ENCODE data around the gene SLC37A2.
A peak's percentile ranks its signal among the peaks of the same experiment; 100 is the strongest.

SLC37A2 gene

GRCh38 chr11:125063429-125064043 lies 431 bp downstream of the SLC37A2 start:
- peak overlapping the region; percentile 65 for H3K4me3 ChIP-seq (ENCODE audit: low read depth, low read length)
- H3K27me3 ChIP-seq (ENCODE audit: insufficient read depth, low read length), result peaks cover 32% of the 10 kb centered on the region
- H2BK12ac ChIP-seq (ENCODE audit: low read length), result no peak overlapping the region
- no peak overlapping the region for H3K9ac ChIP-seq (ENCODE audit: low read length)
- peak overlapping the region; percentile 66 for H2AFZ ChIP-seq (ENCODE audit: insufficient read depth, low read length, poor library complexity)
- H3K23ac ChIP-seq (ENCODE audit: low read length), result no peak overlapping the region
- H2BK120ac ChIP-seq (ENCODE audit: insufficient read depth, low read length, poor library complexity), result no peak overlapping the region
- no peak overlapping the region for H3K27ac ChIP-seq (ENCODE audit: low read depth, low read length)
- H3K4ac ChIP-seq (ENCODE audit: low read depth, low read length), result no peak overlapping the region
- H3K18ac ChIP-seq (ENCODE audit: low read length), result no peak overlapping the region
- H2BK5ac ChIP-seq (ENCODE audit: low read depth, low read length, poor library complexity), result no peak overlapping the region
- no peak overlapping the region for H2AK5ac ChIP-seq (ENCODE audit: low read length)
- no peaks in the 10 kb centered on the region for H3K36me3 ChIP-seq (ENCODE audit: control insufficient read depth in 1 of 2, insufficient read depth in 2 of 2, low read length in 2 of 2)
- H3K4me1 ChIP-seq (ENCODE audit: control insufficient read depth in 1 of 2, insufficient read depth in 2 of 2, low read length in 2 of 2), result peaks cover 8 to 10% of the 10 kb centered on the region in 2 experiments
- WGBS (ENCODE audit: extremely low coverage, insufficient coverage, insufficient read length), result no CpG with 5 or more reads among the region's 38 CpGs
- H3K9me3 ChIP-seq (ENCODE audit: insufficient read depth, low read depth, low read length), result no peaks in the 10 kb centered on the region
- no peak overlapping the region for H4K12ac ChIP-seq (ENCODE audit: low read depth, low read length)
- H3K79me2 ChIP-seq (ENCODE audit: control insufficient read depth, insufficient read depth, low read length, poor library complexity), result no peaks in the 10 kb centered on the region
- no peak overlapping the region for H4K8ac ChIP-seq (ENCODE audit: low read depth, low read length)
- H3K4me2 ChIP-seq (ENCODE audit: low read length), result peak overlapping the region; percentile 70
- peaks cover 1% of the 10 kb centered on the region for H3K79me1 ChIP-seq (ENCODE audit: low read length)
- no peak overlapping the region for H4K91ac ChIP-seq (ENCODE audit: low read depth, low read length)
- DNase-seq, result no peak
- no peak overlapping the region for H3K14ac ChIP-seq (ENCODE audit: low read length)

- Histone ChIP-seq H3K9me3 (ENCODE audit: insufficient read depth, low read depth, low read length) (no peaks in the 10 kb centered on the region), H3K4me2 (ENCODE audit: low read length) (no peak overlapping the region), H3K36me3 (ENCODE audit: control insufficient read depth in 1 of 2, insufficient read depth in 2 of 2, low read length in 2 of 2) (no peaks in the 10 kb centered on the region), H2BK120ac (ENCODE audit: insufficient read depth, low read length, poor library complexity) (no peak overlapping the region), H3K79me1 (ENCODE audit: low read length) (peaks cover 1% of the 10 kb centered on the region), H4K8ac (ENCODE audit: low read depth, low read length) (no peak overlapping the region), H3K79me2 (ENCODE audit: control insufficient read depth, insufficient read depth, low read length, poor library complexity) (no peaks in the 10 kb centered on the region), H3K14ac (ENCODE audit: low read length) (no peak overlapping the region), H3K4me3 (ENCODE audit: low read depth, low read length) (no peak overlapping the region), H2BK12ac (ENCODE audit: low read length) (no peak overlapping the region), H3K18ac (ENCODE audit: low read length) (no peak overlapping the region), H2BK5ac (ENCODE audit: low read depth, low read length, poor library complexity) (no peak overlapping the region), H3K27me3 (ENCODE audit: insufficient read depth, low read length) (peaks cover 32% of the 10 kb centered on the region), H4K12ac (ENCODE audit: low read depth, low read length) (no peak overlapping the region), H3K23ac (ENCODE audit: low read length) (no peak overlapping the region), H2AK5ac (ENCODE audit: low read length) (no peak overlapping the region), H3K4me1 (ENCODE audit: control insufficient read depth in 1 of 2, insufficient read depth in 2 of 2, low read length in 2 of 2) (peaks cover 8 to 10% of the 10 kb centered on the region in 2 experiments), H3K4ac (ENCODE audit: low read depth, low read length) (no peak overlapping the region), H4K91ac (ENCODE audit: low read depth, low read length) (no peak overlapping the region), H3K9ac (ENCODE audit: low read length) (no peak overlapping the region), H3K27ac (ENCODE audit: low read depth, low read length) (no peak overlapping the region), H2AFZ (ENCODE audit: insufficient read depth, low read length, poor library complexity) (no peak overlapping the region)
- no peak for DNase-seq
- no CpG with 5 or more reads among the region's 7 CpGs for WGBS (ENCODE audit: extremely low coverage, insufficient coverage, insufficient read length)
These were observed 965 bp downstream of the SLC37A2 start for GRCh38 chr11:125064070-125064469.

DNA sequence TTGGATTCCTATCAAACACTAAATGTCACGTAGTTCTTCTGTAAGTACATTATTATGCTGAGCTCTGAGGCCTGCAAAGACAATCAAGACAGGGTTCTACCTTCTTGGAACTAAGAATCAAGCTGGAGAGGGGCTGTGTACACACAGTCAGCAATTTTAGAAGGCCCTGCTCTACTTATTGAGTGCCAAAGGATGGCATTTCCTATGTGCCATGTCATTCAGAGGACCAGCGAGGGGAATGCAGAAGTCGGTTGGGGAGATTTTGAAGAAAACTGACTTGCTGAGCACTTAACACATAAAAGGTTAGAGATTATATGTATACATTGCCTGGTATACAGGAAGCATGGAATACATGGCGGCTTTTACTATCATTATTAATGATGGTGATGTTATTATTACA lies 5.3 kb downstream of the SLC37A2 start:
- Histone ChIP-seq H3K14ac (ENCODE audit: low read length) (no peak overlapping the region), H3K4me2 (ENCODE audit: low read length) (no peak overlapping the region), H3K4me1 (ENCODE audit: control insufficient read depth in 1 of 2, insufficient read depth in 2 of 2, low read length in 2 of 2) (peaks cover 5 to 12% of the 10 kb centered on the region in 2 experiments), H4K8ac (ENCODE audit: low read depth, low read length) (no peak overlapping the region), H2BK120ac (ENCODE audit: insufficient read depth, low read length, poor library complexity) (no peak overlapping the region), H3K79me1 (ENCODE audit: low read length) (no peaks in the 10 kb centered on the region), H2AFZ (ENCODE audit: insufficient read depth, low read length, poor library complexity) (no peak overlapping the region), H3K9ac (ENCODE audit: low read length) (no peak overlapping the region), H3K9me3 (ENCODE audit: insufficient read depth, low read depth, low read length) (no peaks in the 10 kb centered on the region), H3K23ac (ENCODE audit: low read length) (no peak overlapping the region), H3K18ac (ENCODE audit: low read length) (no peak overlapping the region), H3K4me3 (ENCODE audit: low read depth, low read length) (no peak overlapping the region), H2BK5ac (ENCODE audit: low read depth, low read length, poor library complexity) (no peak overlapping the region), H4K12ac (ENCODE audit: low read depth, low read length) (no peak overlapping the region), H4K91ac (ENCODE audit: low read depth, low read length) (no peak overlapping the region), H3K79me2 (ENCODE audit: control insufficient read depth, insufficient read depth, low read length, poor library complexity) (no peaks in the 10 kb centered on the region), H3K27ac (ENCODE audit: low read depth, low read length) (no peak overlapping the region), H2AK5ac (ENCODE audit: low read length) (no peak overlapping the region), H2BK12ac (ENCODE audit: low read length) (no peak overlapping the region), H3K27me3 (ENCODE audit: insufficient read depth, low read length) (peaks cover 12% of the 10 kb centered on the region), H3K4ac (ENCODE audit: low read depth, low read length) (no peak overlapping the region), H3K36me3 (ENCODE audit: control insufficient read depth in 1 of 2, insufficient read depth in 2 of 2, low read length in 2 of 2) (no peaks in the 10 kb centered on the region)
- DNase-seq, result no peak
- whole genome bisulfite sequencing (ENCODE audit: extremely low coverage, insufficient coverage, insufficient read length), result no CpG with 5 or more reads among the region's 4 CpGs

GRCh38 chr11:125069008-125069407 lies 5.9 kb downstream of the SLC37A2 start:
- no peak overlapping the region for H3K9ac ChIP-seq (ENCODE audit: low read length)
- no peak overlapping the region for H2BK5ac ChIP-seq (ENCODE audit: low read depth, low read length, poor library complexity)
- no peaks in the 10 kb centered on the region for H3K36me3 ChIP-seq (ENCODE audit: control insufficient read depth in 1 of 2, insufficient read depth in 2 of 2, low read length in 2 of 2)
- H2BK120ac ChIP-seq (ENCODE audit: insufficient read depth, low read length, poor library complexity), result no peak overlapping the region
- H2BK12ac ChIP-seq (ENCODE audit: low read length), result no peak overlapping the region
- H4K12ac ChIP-seq (ENCODE audit: low read depth, low read length), result no peak overlapping the region
- H3K27me3 ChIP-seq (ENCODE audit: insufficient read depth, low read length), result peaks cover 5% of the 10 kb centered on the region
- no peak overlapping the region for H3K27ac ChIP-seq (ENCODE audit: low read depth, low read length)
- no peak overlapping the region for H3K23ac ChIP-seq (ENCODE audit: low read length)
- no peaks in the 10 kb centered on the region for H3K79me1 ChIP-seq (ENCODE audit: low read length)
- H3K79me2 ChIP-seq (ENCODE audit: control insufficient read depth, insufficient read depth, low read length, poor library complexity), result no peaks in the 10 kb centered on the region
- H4K8ac ChIP-seq (ENCODE audit: low read depth, low read length), result no peak overlapping the region
- H4K91ac ChIP-seq (ENCODE audit: low read depth, low read length), result no peak overlapping the region
- H3K14ac ChIP-seq (ENCODE audit: low read length), result no peak overlapping the region
- no peak overlapping the region for H3K4ac ChIP-seq (ENCODE audit: low read depth, low read length)
- no peak for DNase-seq
- no peak overlapping the region for H2AFZ ChIP-seq (ENCODE audit: insufficient read depth, low read length, poor library complexity)
- no CpG with 5 or more reads among the region's 4 CpGs for WGBS (ENCODE audit: extremely low coverage, insufficient coverage, insufficient read length)
- peaks cover 0 to 8% of the 10 kb centered on the region in 2 experiments for H3K4me1 ChIP-seq (ENCODE audit: control insufficient read depth in 1 of 2, insufficient read depth in 2 of 2, low read length in 2 of 2)
- no peak overlapping the region for H3K18ac ChIP-seq (ENCODE audit: low read length)
- H2AK5ac ChIP-seq (ENCODE audit: low read length), result no peak overlapping the region
- H3K9me3 ChIP-seq (ENCODE audit: insufficient read depth, low read depth, low read length), result no peaks in the 10 kb centered on the region
- no peak overlapping the region for H3K4me3 ChIP-seq (ENCODE audit: low read depth, low read length)
- H3K4me2 ChIP-seq (ENCODE audit: low read length), result no peak overlapping the region

All from trophoblast cell (in vitro differentiated cells and primary cell).